Astrocyte of the spinal cord (primary cell): ENCODE results near the gene ERC1.
"Not testable (repeated sequence)": the region's sequence is repeated elsewhere in the genome, so short reads cannot be mapped to it uniquely, and the experiment has no call there.

Source experiments
- DNase-seq: peaks from one replicate; pipeline ENCODE4 v3.0.0; 2011; ENCODE audit warnings: low read depth, low spot score
- H3K4me3 ChIP-seq: 2 replicates; pipeline ENCODE4 v1.5.1; 2011; ENCODE audit warnings: low read depth, mild to moderate bottlenecking, low read length, moderate library complexity
- in situ Hi-C: cut with HindIII; loops from 2 replicates; pipeline ENCODE4 v1.10.0; 2017; ENCODE audit warnings: low sequenced_read_pairs
- TF ChIP-seq, protein P1 (sequence below): IDR thresholded peaks from 2 replicates; pipeline ENCODE4 v1.5.1; 2012; ENCODE audit warnings: low read depth, mild to moderate bottlenecking, low read length, inconsistent platforms

Gene ERC1

DNA sequence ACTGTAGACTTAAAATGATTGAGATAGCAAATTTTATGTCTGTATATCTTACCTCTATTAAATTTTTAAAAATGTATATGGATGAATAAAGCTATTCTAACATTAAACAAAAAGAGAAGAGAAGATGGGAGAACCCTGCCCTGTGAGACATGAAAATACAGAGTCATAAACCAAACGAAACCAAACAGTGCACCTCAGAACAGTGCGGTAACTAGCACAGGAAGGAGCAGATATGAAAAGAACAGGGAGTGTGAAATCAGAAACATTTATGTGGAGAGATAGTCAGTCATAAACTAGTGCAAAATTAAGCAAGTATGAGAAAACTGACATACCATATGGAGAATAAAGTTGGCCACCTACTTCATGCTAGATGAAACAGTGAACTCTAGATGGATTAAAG, 135.1 kb downstream of the ERC1 start:
- DNase-seq = no peak
- TF ChIP-seq, protein P1, sequence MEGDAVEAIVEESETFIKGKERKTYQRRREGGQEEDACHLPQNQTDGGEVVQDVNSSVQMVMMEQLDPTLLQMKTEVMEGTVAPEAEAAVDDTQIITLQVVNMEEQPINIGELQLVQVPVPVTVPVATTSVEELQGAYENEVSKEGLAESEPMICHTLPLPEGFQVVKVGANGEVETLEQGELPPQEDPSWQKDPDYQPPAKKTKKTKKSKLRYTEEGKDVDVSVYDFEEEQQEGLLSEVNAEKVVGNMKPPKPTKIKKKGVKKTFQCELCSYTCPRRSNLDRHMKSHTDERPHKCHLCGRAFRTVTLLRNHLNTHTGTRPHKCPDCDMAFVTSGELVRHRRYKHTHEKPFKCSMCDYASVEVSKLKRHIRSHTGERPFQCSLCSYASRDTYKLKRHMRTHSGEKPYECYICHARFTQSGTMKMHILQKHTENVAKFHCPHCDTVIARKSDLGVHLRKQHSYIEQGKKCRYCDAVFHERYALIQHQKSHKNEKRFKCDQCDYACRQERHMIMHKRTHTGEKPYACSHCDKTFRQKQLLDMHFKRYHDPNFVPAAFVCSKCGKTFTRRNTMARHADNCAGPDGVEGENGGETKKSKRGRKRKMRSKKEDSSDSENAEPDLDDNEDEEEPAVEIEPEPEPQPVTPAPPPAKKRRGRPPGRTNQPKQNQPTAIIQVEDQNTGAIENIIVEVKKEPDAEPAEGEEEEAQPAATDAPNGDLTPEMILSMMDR = no peak
- in situ Hi-C loops = no loop called here
- H3K4me3 ChIP-seq = no peak overlapping the region

DNA sequence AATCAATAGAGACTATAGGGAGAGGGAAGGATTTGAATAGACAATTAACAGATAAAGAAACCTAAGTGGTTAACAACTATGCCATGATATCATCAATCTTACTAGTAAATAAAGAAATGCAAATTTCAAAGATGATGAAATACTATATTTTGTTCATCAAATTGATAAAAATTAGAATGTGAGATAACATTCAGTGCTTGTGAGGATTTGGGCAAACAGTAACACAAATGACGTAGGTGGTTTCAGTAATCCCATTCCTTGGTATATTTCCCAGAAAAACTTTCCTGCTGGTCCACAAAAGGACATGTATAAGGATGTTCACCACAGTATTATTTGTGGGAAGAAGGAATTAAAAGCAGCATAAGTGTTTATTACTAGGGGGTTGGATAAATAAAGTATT, 136.0 kb downstream of the ERC1 start:
- in situ Hi-C loops = no loop called here
- no peak overlapping the region for H3K4me3 ChIP-seq
- DNase-seq = no peak
- TF ChIP-seq, protein P1 = no peak

GRCh38 chr12:1130164-1130563, 139.1 kb downstream of the ERC1 start:
- in situ Hi-C loops = no loop called here
- DNase-seq = no peak

GRCh38 chr12:1130571-1130970, 139.5 kb downstream of the ERC1 start:
- DNase-seq = no peak
- in situ Hi-C loops = no loop called here
- H3K4me3 ChIP-seq = no peak overlapping the region
- TF ChIP-seq, protein P1 = no peak

More at GRCh38 chr12:1130164-1130563, 139.1 kb downstream of the ERC1 start:
- no peak overlapping the region for H3K4me3 ChIP-seq
- TF ChIP-seq, protein P1 = no peak

GRCh38 chr12:1131811-1132224, 140.8 kb downstream of the ERC1 start:
- no peak overlapping the region for H3K4me3 ChIP-seq
- in situ Hi-C loops = no loop called here
- peak; percentile 61 for DNase-seq
- TF ChIP-seq, protein P1 = no peak

DNA sequence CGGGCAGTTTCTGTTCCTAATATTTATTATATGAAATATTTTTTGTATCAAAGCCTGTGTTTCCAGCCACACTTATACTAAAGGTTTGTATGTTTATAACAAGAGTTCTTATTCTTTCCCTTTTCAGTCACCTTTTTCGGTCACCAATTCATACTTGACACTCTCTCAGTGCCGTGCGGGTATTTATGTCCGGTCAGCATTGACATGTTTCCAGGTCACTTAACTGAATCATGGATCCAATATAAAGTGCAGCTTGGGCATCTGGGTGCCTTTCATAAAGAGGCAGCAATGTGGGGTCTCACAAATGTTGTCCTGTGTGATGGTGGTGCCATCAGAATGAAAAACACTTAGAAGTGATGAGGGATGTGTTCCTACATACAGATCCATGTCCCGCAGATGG, 141.3 kb downstream of the ERC1 start:
- TF ChIP-seq, protein P1 = no peak
- H3K4me3 ChIP-seq = no peak overlapping the region
- no peak for DNase-seq
- in situ Hi-C loops = no loop called here

- in situ Hi-C loops = no loop called here
- no peak for DNase-seq
- TF ChIP-seq, protein P1 = no peak
- H3K4me3 ChIP-seq = no peak overlapping the region
Observed at GRCh38 chr12:1138691-1139090, 147.7 kb downstream of the ERC1 start.

- DNase-seq, in situ Hi-C loops, H3K4me3 ChIP-seq: not testable (repeated sequence)
Observed at GRCh38 chr12:1146758-1147157, 155.7 kb downstream of the ERC1 start.
